GM21717 (cell line): ENCODE measurements around the gene RTN4R.
"Not testable (repeated sequence)": the region's sequence is repeated elsewhere in the genome, so short reads cannot be mapped to it uniquely, and the experiment has no call there.

Experiments
- ATAC-seq: cut with Tn5 transposase; IDR thresholded peaks from one replicate; pipeline ENCODE4 v1.9.1; 2021; ENCODE audit warnings: mild to moderate bottlenecking, moderate library complexity; ENCODE audit not compliant: unreplicated experiment

RTN4R gene

GRCh38 chr22:20289182-20290044 lies 21.3 kb upstream of the RTN4R start:
- not testable (repeated sequence) for ATAC-seq

GRCh38 chr22:20286784-20287423 lies 18.8 kb upstream of the RTN4R start:
- ATAC-seq = not testable (repeated sequence)

GRCh38 chr22:20286312-20286660 lies 18.2 kb upstream of the RTN4R start:
- ATAC-seq = not testable (repeated sequence)

- ATAC-seq = not testable (repeated sequence)
Observed at GRCh38 chr22:20285473-20286311, 17.6 kb upstream of the RTN4R start.

- ATAC-seq = no peak
Observed at GRCh38 chr22:20284471-20285086, 16.5 kb upstream of the RTN4R start.

- ATAC-seq = no peak
Observed at GRCh38 chr22:20283674-20284066, 15.6 kb upstream of the RTN4R start.

GRCh38 chr22:20282901-20283673 lies 15.0 kb upstream of the RTN4R start:
- no peak for ATAC-seq

GRCh38 chr22:20281891-20282290 lies 13.8 kb upstream of the RTN4R start:
- no peak for ATAC-seq

GRCh38 chr22:20281473-20281872 lies 13.4 kb upstream of the RTN4R start:
- not testable (repeated sequence) for ATAC-seq

- no peak for ATAC-seq
Observed at GRCh38 chr22:20280866-20281265, 12.7 kb upstream of the RTN4R start.

GRCh38 chr22:20280163-20280562 lies 12.0 kb upstream of the RTN4R start:
- ATAC-seq = not testable (repeated sequence)

- ATAC-seq = no peak
Observed at GRCh38 chr22:20279662-20280134, 11.6 kb upstream of the RTN4R start.

GRCh38 chr22:20278726-20279490 lies 10.8 kb upstream of the RTN4R start:
- ATAC-seq = not testable (repeated sequence)

GRCh38 chr22:20277936-20278635 lies 10.0 kb upstream of the RTN4R start:
- ATAC-seq = not testable (repeated sequence)

- ATAC-seq = no peak
Observed at GRCh38 chr22:20276468-20276867, 8.3 kb upstream of the RTN4R start.

- no peak for ATAC-seq
Observed at GRCh38 chr22:20275836-20276235, 7.7 kb upstream of the RTN4R start.

- not testable (repeated sequence) for ATAC-seq
Observed at GRCh38 chr22:20275325-20275724, 7.2 kb upstream of the RTN4R start.

- ATAC-seq = not testable (repeated sequence)
Observed at GRCh38 chr22:20274374-20274773, 6.3 kb upstream of the RTN4R start.

GRCh38 chr22:20273758-20274181 lies 5.7 kb upstream of the RTN4R start:
- ATAC-seq = no peak
